ENCODE measurements around the gene STAT5B.
"Not testable (repeated sequence)": the region's sequence is repeated elsewhere in the genome, so short reads cannot be mapped to it uniquely, and the experiment has no call there.

The STAT5B gene

DNA sequence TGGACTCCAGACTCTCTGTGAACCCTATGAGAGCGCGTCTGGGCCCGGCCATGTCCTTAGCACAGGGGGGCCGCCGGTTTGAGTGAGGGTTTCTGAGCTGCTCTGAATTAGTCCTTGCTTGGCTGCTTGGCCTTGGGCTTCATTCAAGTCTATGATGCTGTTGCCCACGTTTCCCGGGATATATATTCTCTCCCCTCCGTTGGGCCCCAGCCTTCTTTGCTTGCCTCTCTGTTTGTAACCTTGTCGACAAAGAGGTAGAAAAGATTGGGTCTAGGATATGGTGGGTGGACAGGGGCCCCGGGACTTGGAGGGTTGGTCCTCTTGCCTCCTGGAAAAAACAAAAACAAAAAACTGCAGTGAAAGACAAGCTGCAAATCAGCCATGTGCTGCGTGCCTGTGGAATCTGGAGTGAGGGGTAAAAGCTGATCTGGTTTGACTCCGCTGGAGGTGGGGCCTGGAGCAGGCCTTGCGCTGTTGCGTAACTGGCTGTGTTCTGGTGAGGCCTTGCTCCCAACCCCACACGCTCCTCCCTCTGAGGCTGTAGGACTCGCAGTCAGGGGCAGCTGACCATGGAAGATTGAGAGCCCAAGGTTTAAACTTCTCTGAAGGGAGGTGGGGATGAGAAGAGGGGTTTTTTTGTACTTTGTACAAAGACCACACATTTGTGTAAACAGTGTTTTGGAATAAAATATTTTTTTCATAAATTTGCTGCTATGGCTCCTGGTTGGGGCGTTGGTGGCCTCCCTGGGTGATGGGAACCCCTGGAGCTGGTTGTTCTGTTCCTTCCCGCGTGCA lies 35.2 kb upstream of the STAT5B start:
- Mint-ChIP-seq H3K9me3 (no peaks in the 10 kb centered on the region), H3K4me3 (peak overlapping the region; percentile 70), H3K27me3 (no peaks in the 10 kb centered on the region), H3K27ac (no peak overlapping the region), H3K36me3 (peaks cover 22% of the 10 kb centered on the region), H3K4me1 (peaks cover 26% of the 10 kb centered on the region)
- DNase-seq (ENCODE audit: low spot score in 2 of 2) (no peak), ATAC-seq (ENCODE audit: low read depth) (no peak)

DNA sequence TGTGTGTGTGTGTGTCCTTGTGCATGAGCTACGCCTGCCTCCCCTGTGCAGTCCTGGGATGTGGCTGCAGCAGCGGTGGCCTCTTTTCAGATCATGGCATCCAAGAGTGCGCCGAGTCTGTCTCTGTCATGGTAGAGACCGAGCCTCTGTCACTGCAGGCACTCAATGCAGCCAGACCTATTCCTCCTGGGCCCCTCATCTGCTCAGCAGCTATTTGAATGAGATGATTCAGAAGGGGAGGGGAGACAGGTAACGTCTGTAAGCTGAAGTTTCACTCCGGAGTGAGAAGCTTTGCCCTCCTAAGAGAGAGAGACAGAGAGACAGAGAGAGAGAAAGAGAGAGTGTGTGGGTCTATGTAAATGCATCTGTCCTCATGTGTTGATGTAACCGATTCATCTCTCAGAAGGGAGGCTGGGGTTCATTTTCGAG lies 34.6 kb upstream of the STAT5B start:
- no peak overlapping the region for H3K4me3 Mint-ChIP-seq
- H3K27ac Mint-ChIP-seq, result no peak overlapping the region
- peaks cover 25% of the 10 kb centered on the region for H3K36me3 Mint-ChIP-seq
- no peaks in the 10 kb centered on the region for H3K9me3 Mint-ChIP-seq
- H3K4me1 Mint-ChIP-seq, result peaks cover 25% of the 10 kb centered on the region
- no peak for ATAC-seq (ENCODE audit: low read depth)
- H3K27me3 Mint-ChIP-seq, result no peaks in the 10 kb centered on the region
- DNase-seq (ENCODE audit: low spot score in 2 of 2), result no peak

DNA sequence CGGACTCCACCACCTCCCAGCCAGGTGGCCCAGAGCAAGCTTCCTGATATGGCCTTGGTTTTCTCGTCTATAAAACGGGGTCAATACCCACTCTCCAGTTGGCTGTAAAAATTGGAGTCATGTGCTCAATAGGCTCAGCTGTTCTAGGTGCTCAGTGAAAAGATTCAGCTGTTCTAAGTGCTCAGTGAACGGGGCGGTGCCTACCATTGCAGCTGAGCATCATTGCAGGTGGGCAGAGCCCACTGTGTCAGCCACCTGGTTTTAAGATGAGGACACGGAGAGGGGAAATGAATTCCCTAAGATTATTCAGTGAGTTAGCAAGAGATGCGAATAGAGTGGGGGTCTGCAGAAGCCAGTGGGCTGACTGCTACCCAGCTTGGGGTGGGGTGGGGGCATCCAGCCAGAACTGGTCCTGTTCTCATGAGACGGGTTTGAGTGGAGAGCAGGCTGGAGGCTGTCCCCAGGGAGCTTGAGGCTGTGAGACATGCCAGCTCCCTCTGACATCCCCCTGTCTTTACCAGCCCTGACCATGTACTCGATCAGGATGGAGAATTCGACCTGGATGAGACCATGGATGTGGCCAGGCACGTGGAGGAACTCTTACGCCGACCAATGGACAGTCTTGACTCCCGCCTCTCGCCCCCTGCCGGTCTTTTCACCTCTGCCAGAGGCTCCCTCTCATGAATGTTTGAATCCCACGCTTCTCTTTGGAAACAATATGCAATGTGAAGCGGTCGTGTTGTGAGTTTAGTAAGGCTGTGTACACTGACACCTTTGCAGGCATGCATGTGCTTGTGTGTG lies 34.0 kb upstream of the STAT5B start:
- DNase-seq (ENCODE audit: low spot score in 2 of 2) (no peak), ATAC-seq (ENCODE audit: low read depth) (no peak)
- Mint-ChIP-seq H3K4me1 (peaks cover 19% of the 10 kb centered on the region), H3K4me3 (no peak overlapping the region), H3K9me3 (no peaks in the 10 kb centered on the region), H3K36me3 (peaks cover 25% of the 10 kb centered on the region), H3K27me3 (no peaks in the 10 kb centered on the region), H3K27ac (peak overlapping the region; percentile 48)

DNA sequence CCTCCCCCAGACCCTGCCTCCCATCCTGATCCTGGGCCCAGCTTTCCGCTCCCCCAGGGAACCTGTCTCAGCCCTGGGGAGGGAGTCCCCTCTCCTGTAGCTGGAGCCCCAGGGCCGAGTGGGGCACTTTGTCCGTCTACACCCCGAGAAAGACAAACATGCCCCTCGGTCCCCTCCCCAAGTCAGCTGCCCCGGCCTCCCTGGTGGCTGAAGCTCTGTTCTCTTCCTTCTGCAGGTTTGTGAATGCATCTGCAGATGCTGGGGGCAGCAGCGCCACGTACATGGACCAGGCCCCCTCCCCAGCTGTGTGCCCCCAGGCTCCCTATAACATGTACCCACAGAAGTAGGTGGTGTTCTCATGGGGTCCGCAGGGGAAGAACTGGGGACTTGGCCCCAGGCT lies 33.0 kb upstream of the STAT5B start:
- Mint-ChIP-seq H3K9me3 (no peaks in the 10 kb centered on the region), H3K4me1 (peaks cover 18% of the 10 kb centered on the region), H3K4me3 (no peak overlapping the region), H3K27ac (no peak overlapping the region), H3K36me3 (peaks cover 32% of the 10 kb centered on the region), H3K27me3 (no peaks in the 10 kb centered on the region)
- DNase-seq (ENCODE audit: low spot score in 2 of 2) (no peak), ATAC-seq (ENCODE audit: low read depth) (no peak)

- Mint-ChIP-seq H3K27me3 (no peaks in the 10 kb centered on the region), H3K4me1 (peaks cover 14% of the 10 kb centered on the region), H3K27ac (no peak overlapping the region), H3K36me3 (peaks cover 39% of the 10 kb centered on the region), H3K4me3 (no peak overlapping the region), H3K9me3 (no peaks in the 10 kb centered on the region)
- ATAC-seq (ENCODE audit: low read depth) (no peak), DNase-seq (ENCODE audit: low spot score in 2 of 2) (no peak)
Measured at GRCh38 chr17:42308446-42308845, 32.3 kb upstream of the STAT5B start.

DNA sequence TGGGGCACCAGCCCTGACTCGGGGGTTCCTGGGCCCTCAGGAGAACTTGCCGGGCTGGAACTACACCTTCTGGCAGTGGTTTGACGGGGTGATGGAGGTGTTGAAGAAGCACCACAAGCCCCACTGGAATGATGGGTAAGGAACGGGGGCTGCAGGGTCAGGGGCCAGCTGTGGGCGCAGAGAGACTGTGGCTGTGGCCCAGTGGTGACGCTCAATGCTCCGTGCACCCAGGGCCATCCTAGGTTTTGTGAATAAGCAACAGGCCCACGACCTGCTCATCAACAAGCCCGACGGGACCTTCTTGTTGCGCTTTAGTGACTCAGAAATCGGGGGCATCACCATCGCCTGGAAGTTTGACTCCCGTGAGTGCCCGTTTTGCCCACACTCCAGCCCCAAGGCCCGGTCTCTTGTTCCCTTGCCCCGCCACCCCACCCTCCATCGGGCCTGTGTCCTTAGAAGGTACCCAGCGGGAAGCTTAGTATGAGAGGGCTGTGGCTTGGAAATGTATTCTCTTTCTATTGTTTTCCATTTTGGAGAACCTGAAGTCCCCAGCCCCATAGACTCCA lies 31.3 kb upstream of the STAT5B start:
- no peak overlapping the region for H3K4me3 Mint-ChIP-seq
- H3K27ac Mint-ChIP-seq, result no peak overlapping the region
- H3K9me3 Mint-ChIP-seq, result no peaks in the 10 kb centered on the region
- peaks cover 42% of the 10 kb centered on the region for H3K36me3 Mint-ChIP-seq
- H3K4me1 Mint-ChIP-seq, result peaks cover 13% of the 10 kb centered on the region
- H3K27me3 Mint-ChIP-seq, result no peaks in the 10 kb centered on the region
- DNase-seq (ENCODE audit: low spot score in 2 of 2) (no peak), ATAC-seq (ENCODE audit: low read depth) (no peak)

GRCh38 chr17:42306385-42306667 lies 30.1 kb upstream of the STAT5B start:
- ATAC-seq (ENCODE audit: low read depth), result no peak
- DNase-seq (ENCODE audit: low spot score in 2 of 2), result no peak
- peaks cover 53% of the 10 kb centered on the region for H3K36me3 Mint-ChIP-seq
- no peak overlapping the region for H3K4me3 Mint-ChIP-seq
- no peak overlapping the region for H3K27ac Mint-ChIP-seq
- no peaks in the 10 kb centered on the region for H3K9me3 Mint-ChIP-seq
- H3K27me3 Mint-ChIP-seq, result no peaks in the 10 kb centered on the region
- peaks cover 8% of the 10 kb centered on the region for H3K4me1 Mint-ChIP-seq

GRCh38 chr17:42305543-42306384 lies 29.6 kb upstream of the STAT5B start:
- H3K4me1 Mint-ChIP-seq, result peaks cover 6% of the 10 kb centered on the region
- H3K27me3 Mint-ChIP-seq, result no peaks in the 10 kb centered on the region
- no peak for DNase-seq (ENCODE audit: low spot score in 2 of 2)
- no peaks in the 10 kb centered on the region for H3K9me3 Mint-ChIP-seq
- peaks cover 59% of the 10 kb centered on the region for H3K36me3 Mint-ChIP-seq
- H3K27ac Mint-ChIP-seq, result no peak overlapping the region
- H3K4me3 Mint-ChIP-seq, result no peak overlapping the region
- no peak for ATAC-seq (ENCODE audit: low read depth)

DNA sequence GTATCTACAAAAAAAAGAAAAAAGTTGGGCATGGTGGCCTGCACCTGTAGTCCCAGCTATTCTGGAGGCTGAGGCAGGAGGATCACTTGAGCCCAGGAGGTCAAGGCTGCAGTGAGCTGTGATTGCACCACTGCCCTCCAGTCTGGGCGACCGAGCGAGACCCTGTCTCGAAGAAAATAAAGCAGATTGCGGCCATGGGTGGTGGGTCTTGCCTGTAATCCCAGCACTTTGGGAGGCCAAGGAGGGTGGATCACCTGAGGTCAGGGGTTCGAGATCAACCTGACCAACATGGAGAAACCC lies 28.8 kb upstream of the STAT5B start:
- H3K36me3 Mint-ChIP-seq, result peaks cover 53% of the 10 kb centered on the region
- H3K27ac Mint-ChIP-seq; H3K27me3 Mint-ChIP-seq; DNase-seq (ENCODE audit: low spot score in 2 of 2); H3K9me3 Mint-ChIP-seq; ATAC-seq (ENCODE audit: low read depth); H3K4me1 Mint-ChIP-seq; H3K4me3 Mint-ChIP-seq: not testable (repeated sequence)

- Mint-ChIP-seq H3K4me1 (no peaks in the 10 kb centered on the region), H3K4me3 (no peak overlapping the region), H3K9me3 (no peaks in the 10 kb centered on the region), H3K36me3 (peaks cover 51% of the 10 kb centered on the region), H3K27me3 (no peaks in the 10 kb centered on the region), H3K27ac (no peak overlapping the region)
- ATAC-seq (ENCODE audit: low read depth) (no peak), DNase-seq (ENCODE audit: low spot score in 2 of 2) (no peak)
Measured at GRCh38 chr17:42304187-42305030, 28.2 kb upstream of the STAT5B start.

- Mint-ChIP-seq H3K9me3 (no peaks in the 10 kb centered on the region), H3K27ac (no peak overlapping the region), H3K4me3 (no peak overlapping the region), H3K4me1 (no peaks in the 10 kb centered on the region), H3K27me3 (no peaks in the 10 kb centered on the region), H3K36me3 (peaks cover 48% of the 10 kb centered on the region)
- ATAC-seq (ENCODE audit: low read depth), result no peak
- no peak for DNase-seq (ENCODE audit: low spot score in 2 of 2)
Measured at GRCh38 chr17:42303694-42304093, 27.5 kb upstream of the STAT5B start.

GRCh38 chr17:42301022-42301421 lies 24.8 kb upstream of the STAT5B start:
- Mint-ChIP-seq H3K4me3 (no peak overlapping the region), H3K27ac (no peak overlapping the region), H3K4me1 (no peaks in the 10 kb centered on the region), H3K36me3 (peaks cover 40% of the 10 kb centered on the region), H3K27me3 (no peaks in the 10 kb centered on the region), H3K9me3 (no peaks in the 10 kb centered on the region)
- DNase-seq (ENCODE audit: low spot score in 2 of 2) (no peak), ATAC-seq (ENCODE audit: low read depth) (no peak)

DNA sequence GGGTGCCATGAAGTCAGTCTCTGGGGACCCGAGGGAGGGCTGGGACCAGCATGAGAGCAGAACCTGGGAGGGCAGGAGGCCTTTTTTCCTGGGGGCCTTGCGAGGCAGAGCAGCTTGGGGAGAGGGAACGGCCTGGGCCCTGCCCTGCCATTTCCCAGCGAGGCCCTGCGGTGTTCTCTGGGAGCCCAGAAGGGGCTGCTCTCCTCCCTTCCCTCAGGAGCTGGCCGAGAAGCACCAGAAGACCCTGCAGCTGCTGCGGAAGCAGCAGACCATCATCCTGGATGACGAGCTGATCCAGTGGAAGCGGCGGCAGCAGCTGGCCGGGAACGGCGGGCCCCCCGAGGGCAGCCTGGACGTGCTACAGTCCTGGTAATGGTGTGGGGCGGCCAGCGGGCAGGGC lies 23.7 kb upstream of the STAT5B start:
- not testable (repeated sequence) for DNase-seq (ENCODE audit: low spot score in 2 of 2); H3K27me3 Mint-ChIP-seq; H3K4me3 Mint-ChIP-seq; H3K27ac Mint-ChIP-seq; ATAC-seq (ENCODE audit: low read depth); H3K4me1 Mint-ChIP-seq; H3K9me3 Mint-ChIP-seq
- peaks cover 44% of the 10 kb centered on the region for H3K36me3 Mint-ChIP-seq
